CD4-positive, alpha-beta memory T cell (primary cell): ENCODE results near the gene PGGHG. TPM values are rescaled to one million over a fixed set of nuclear protein-coding genes. Genes with fewer than 3 reads are reported as not detected.
"Not testable (repeated sequence)": the region's sequence is repeated elsewhere in the genome, so short reads cannot be mapped to it uniquely, and the experiment has no call there.

Experiments
- CTCF ChIA-PET: fragments of 350-600 bp; sonication (Branson Sonifier 250); formaldehyde crosslinking; loops from one replicate; lab custom pipeline; 2021; ENCODE audit warnings: inconsistent platforms; ENCODE audit not compliant: partially characterized antibody; lab: Charles Lee
- POLR2A ChIA-PET: fragments of 350-600 bp; sonication (Branson Sonifier 250); formaldehyde crosslinking; loops from one replicate; lab custom pipeline; 2021; ENCODE audit not compliant: partially characterized antibody; lab: Charles Lee
- DNase-seq, 5 donors: peaks; one replicate each; pipeline versions ENCODE4 v3.0.0 to v3.0.0-alpha.2; 2020 to 2022; ENCODE audit warnings: mixed read lengths in 1 of 5
- H3K27ac ChIP-seq: one replicate; pipeline ENCODE4 v1.7.0; 2013; ENCODE audit warnings: low read depth, low read length
- H3K27me3 ChIP-seq: 2 replicates; pipeline ENCODE4 v1.7.0; 2013; ENCODE audit warnings: mild to moderate bottlenecking, low read length, moderate library complexity; ENCODE audit not compliant: insufficient read depth
- H3K36me3 ChIP-seq: 2 replicates; pipeline ENCODE4 v1.7.0; 2013; ENCODE audit warnings: mild to moderate bottlenecking, low read length, moderate library complexity; ENCODE audit not compliant: insufficient read depth
- H3K4me1 ChIP-seq: 2 replicates; pipeline ENCODE4 v1.7.0; 2013; ENCODE audit warnings: mild to moderate bottlenecking, low read length, moderate library complexity; ENCODE audit not compliant: insufficient read depth
- H3K4me3 ChIP-seq, 2 donors: one replicate each; pipeline ENCODE4 v1.7.0; 2013; ENCODE audit warnings: low read length in 2 of 2, mild to moderate bottlenecking in 1 of 2
- H3K9me3 ChIP-seq, 2 donors: one replicate each; pipeline ENCODE4 v1.7.0; 2013; ENCODE audit warnings: low read length in 2 of 2, control low read depth in 1 of 2; ENCODE audit not compliant: control insufficient read depth in 1 of 2
- H3K27ac Mint-ChIP-seq, 7 donors: one replicate each; pipeline ENCODE4 v1.8.0; 2020 to 2021; ENCODE audit warnings: mixed read lengths in 7 of 7, mild to moderate bottlenecking in 6 of 7, inconsistent platforms in 3 of 7, moderate library complexity in 3 of 7
- H3K27me3 Mint-ChIP-seq, 2 donors: one replicate each; pipeline ENCODE4 v1.8.0; 2020 to 2021; ENCODE audit warnings: mixed read lengths in 2 of 2
- H3K36me3 Mint-ChIP-seq, 2 donors: one replicate each; pipeline ENCODE4 v1.8.0; 2020 to 2021; ENCODE audit warnings: mixed read lengths in 2 of 2, inconsistent platforms in 1 of 2, mild to moderate bottlenecking in 1 of 2
- H3K4me1 Mint-ChIP-seq, 4 donors: one replicate each; pipeline ENCODE4 v1.8.0; 2020 to 2021; ENCODE audit warnings: mixed read lengths in 4 of 4, mild to moderate bottlenecking in 1 of 4
- H3K4me3 Mint-ChIP-seq, 8 donors: one replicate each; pipeline ENCODE4 v1.8.0; 2020 to 2021; ENCODE audit warnings: mixed read lengths in 8 of 8, mild to moderate bottlenecking in 7 of 8, moderate library complexity in 6 of 8, inconsistent platforms in 3 of 8
- H3K9me3 Mint-ChIP-seq, 8 donors: one replicate each; pipeline ENCODE4 v1.8.0; 2020 to 2021; ENCODE audit warnings: mixed read lengths in 8 of 8, mild to moderate bottlenecking in 5 of 8, inconsistent platforms in 3 of 8, moderate library complexity in 1 of 8
- intact Hi-C: fragments of 100-400 bp; cut with micrococcal nuclease; formaldehyde crosslinking; loops from one replicate; pipeline ENCODE4 v1.15.1; 2023
- polyA plus RNA-seq, 2 donors: library from polyadenylated mRNA; unstranded; fragments of 300-500 nt; fragmentation: Illumina TruSeq; gene quantifications; one replicate each; pipeline ENCODE4 v1.2.3, GENCODE V29; 2021
- total RNA-seq, 2 experiments: library from RNA; stranded (reverse); gene quantifications; one replicate each; pipeline ENCODE4 v1.2.3, GENCODE V29; 2021

PGGHG gene
- total and polyA plus RNA-seq, 4 experiments from 2014 or later, result 3.0 to 304 (median 155) TPM

DNA sequence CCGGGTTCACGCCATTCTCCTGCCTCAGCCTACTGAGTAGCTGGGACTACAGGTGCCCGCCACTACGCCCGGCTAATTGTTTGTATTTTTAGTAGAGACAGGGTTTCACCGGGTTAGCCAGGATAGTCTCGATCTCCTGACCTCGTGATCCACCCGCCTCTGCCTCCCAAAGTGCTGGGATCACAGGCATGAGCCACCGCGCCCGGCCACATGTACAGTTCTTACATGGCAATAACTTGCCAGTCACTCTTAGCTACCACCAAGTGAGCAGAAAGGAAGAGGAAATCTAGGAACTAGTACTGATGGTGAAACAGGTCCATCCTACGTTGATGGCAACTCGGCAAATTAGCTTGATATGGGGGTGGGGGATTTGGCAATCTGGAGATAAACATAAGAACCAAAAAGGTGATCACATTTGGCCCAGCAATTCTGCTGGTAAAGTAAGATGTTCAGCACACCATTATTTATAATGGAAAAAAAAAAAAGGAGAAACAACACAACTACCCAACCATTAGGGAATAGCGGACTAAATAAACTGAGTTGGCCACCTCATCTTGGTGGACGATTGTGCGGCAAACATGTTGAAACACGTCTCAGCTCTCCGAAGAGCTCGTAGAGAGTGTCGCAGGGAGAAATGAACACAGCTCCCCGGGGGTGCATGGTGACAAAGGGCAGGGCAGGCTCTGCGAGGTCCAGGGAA is 5.4 kb upstream of the PGGHG start:
- Mint-ChIP-seq H3K4me1 (peaks cover 26 to 66% (median 50%) of the 10 kb centered on the region in 4 donors), H3K27ac (peak overlapping the region in 5 of 7 donors; percentile 23 to 87 (median 65)), H3K4me3 (peak overlapping the region in 6 of 8 donors; percentile 21 to 90 (median 41)), H3K36me3 (peaks cover 16 to 38% of the 10 kb centered on the region in 2 donors), H3K9me3 (peaks cover 0 to 4% (median 0%) of the 10 kb centered on the region in 8 donors), H3K27me3 (no peaks in the 10 kb centered on the region)
- H3K27me3 ChIP-seq, result no peaks in the 10 kb centered on the region
- H3K36me3 ChIP-seq, result no peaks in the 10 kb centered on the region
- H3K4me1 ChIP-seq, result peaks cover 71% of the 10 kb centered on the region
- CTCF ChIA-PET, result interaction anchor here (1.1 to 8.4 kb wide), 3 partner anchors 22 to 166 kb away, joined by 6 to 81 read pairs (median 7); partner anchors contain the start of gene PTDSS2
- no peak overlapping the region for H3K27ac ChIP-seq
- H3K9me3 ChIP-seq, result no peaks in the 10 kb centered on the region
- intact Hi-C loops, result no loop called here
- POLR2A ChIA-PET, result interaction anchor here (0.5 to 14.3 kb wide), 10 partner anchors 8 to 1245 kb away, joined by 3 to 549 read pairs (median 3); partner anchors contain the start of genes IFITM1 and PGGHG
- DNase-seq, result peak in 1 of 5 donors; percentile 7
- H3K4me3 ChIP-seq, result no peak overlapping the region

DNA sequence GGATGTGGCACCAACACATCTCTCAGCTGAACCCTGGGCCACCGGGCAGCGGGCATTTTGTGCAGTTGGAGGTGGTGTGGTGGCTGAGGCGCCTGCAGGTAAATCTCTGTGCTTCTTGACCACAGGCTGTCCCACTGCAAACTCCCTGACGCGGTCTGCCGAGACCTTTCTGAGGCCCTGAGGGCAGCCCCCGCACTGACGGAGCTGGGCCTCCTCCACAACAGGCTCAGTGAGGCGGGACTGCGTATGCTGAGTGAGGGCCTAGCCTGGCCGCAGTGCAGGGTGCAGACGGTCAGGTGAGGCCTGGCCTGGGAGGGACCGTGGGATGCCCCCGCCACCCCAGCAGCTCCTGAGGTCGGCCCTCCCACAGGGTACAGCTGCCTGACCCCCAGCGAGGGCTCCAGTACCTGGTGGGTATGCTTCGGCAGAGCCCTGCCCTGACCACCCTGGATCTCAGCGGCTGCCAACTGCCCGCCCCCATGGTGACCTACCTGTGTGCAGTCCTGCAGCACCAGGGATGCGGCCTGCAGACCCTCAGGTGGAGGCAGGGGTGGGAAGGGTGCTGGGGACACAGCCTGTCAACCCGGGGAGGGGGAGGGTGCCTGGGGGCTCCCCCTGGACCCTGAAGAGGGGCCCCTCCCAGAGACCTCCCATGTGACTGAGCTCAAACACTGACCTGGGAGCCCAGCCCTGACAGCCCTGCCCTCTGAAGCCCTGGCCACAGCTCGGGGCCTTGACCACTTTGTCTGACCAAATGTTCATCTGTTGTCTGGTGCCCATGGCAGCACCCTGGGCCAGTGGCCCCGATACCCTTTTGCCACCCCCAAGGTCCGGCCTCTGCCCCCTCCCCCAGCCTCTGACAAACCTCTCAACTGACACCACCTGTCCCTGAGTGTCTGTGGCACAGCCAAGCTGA is 4.6 kb upstream of the PGGHG start:
- no peak for DNase-seq
- no peaks in the 10 kb centered on the region for H3K27me3 ChIP-seq

GRCh38 chr11:285021-285893 is 3.7 kb upstream of the PGGHG start:
- CTCF ChIA-PET, result interaction anchor here (1.3 to 8.4 kb wide), 3 partner anchors 19 to 35 kb away, joined by 3 to 81 read pairs (median 15); no protein-coding TSS in a partner anchor
- Histone ChIP-seq H3K4me1 (peaks cover 64% of the 10 kb centered on the region), H3K36me3 (no peaks in the 10 kb centered on the region), H3K9me3 (no peaks in the 10 kb centered on the region), H3K27me3 (no peaks in the 10 kb centered on the region), H3K27ac (no peak overlapping the region), H3K4me3 (no peak overlapping the region)
- Mint-ChIP-seq H3K4me1 (peaks cover 26 to 71% (median 51%) of the 10 kb centered on the region in 4 donors), H3K27ac (peak overlapping the region in 6 of 7 donors; percentile 22 to 95 (median 50)), H3K4me3 (peak overlapping the region in 5 of 8 donors; percentile 10 to 57 (median 29)), H3K36me3 (peaks cover 16 to 38% of the 10 kb centered on the region in 2 donors), H3K9me3 (peaks cover 0 to 4% (median 0%) of the 10 kb centered on the region in 8 donors), H3K27me3 (no peaks in the 10 kb centered on the region)
- DNase-seq, result no peak
- intact Hi-C loops, result loop anchor here (5.0 kb wide), 1 partner anchor 48 kb away; the partner anchor contains the start of genes PSMD13 and SIRT3
- POLR2A ChIA-PET, result interaction anchor here (0.6 to 14.3 kb wide), 10 partner anchors 11 to 127 kb away, joined by 3 to 549 read pairs (median 5); partner anchors contain the start of genes BET1L, IFITM1, IFITM2 and IFITM5

More for the DNA sequence above, 4.6 kb upstream of the PGGHG start:
- no peaks in the 10 kb centered on the region for H3K27me3 Mint-ChIP-seq
- peaks cover 0 to 4% (median 0%) of the 10 kb centered on the region in 8 donors for H3K9me3 Mint-ChIP-seq
- Histone ChIP-seq H3K4me1 (peaks cover 64% of the 10 kb centered on the region), H3K4me3 (no peak overlapping the region), H3K27ac (no peak overlapping the region), H3K36me3 (no peaks in the 10 kb centered on the region), H3K9me3 (no peaks in the 10 kb centered on the region)
- H3K36me3 Mint-ChIP-seq, result peaks cover 16 to 38% of the 10 kb centered on the region in 2 donors
- H3K4me3 Mint-ChIP-seq, result no peak overlapping the region
- intact Hi-C loops, result loop anchor here (5.0 kb wide), 1 partner anchor 47 kb away; the partner anchor contains the start of genes PSMD13 and SIRT3
- ChIA-PET POLR2A (interaction anchor here (0.5 to 14.3 kb wide), 11 partner anchors 7 to 1244 kb away, joined by 3 to 549 read pairs (median 3); partner anchors contain the start of genes BET1L, IFITM2, PGGHG and RIC8A), CTCF (interaction anchor here (1.3 to 8.4 kb wide), 3 partner anchors 20 to 34 kb away, joined by 3 to 81 read pairs (median 6); no protein-coding TSS in a partner anchor)
- H3K27ac Mint-ChIP-seq, result peak overlapping the region in 1 of 7 donors; percentile 87
- peaks cover 25 to 64% (median 47%) of the 10 kb centered on the region in 4 donors for H3K4me1 Mint-ChIP-seq

GRCh38 chr11:285894-286220 is 3.1 kb upstream of the PGGHG start:
- Histone ChIP-seq H3K27me3 (no peaks in the 10 kb centered on the region), H3K36me3 (no peaks in the 10 kb centered on the region), H3K9me3 (no peaks in the 10 kb centered on the region), H3K4me1 (peaks cover 60% of the 10 kb centered on the region), H3K4me3 (no peak overlapping the region), H3K27ac (no peak overlapping the region)
- CTCF ChIA-PET, result interaction anchor here (2.8 to 3.2 kb wide), 2 partner anchors 19 to 35 kb away, joined by 15 to 28 read pairs; no protein-coding TSS in a partner anchor
- peaks cover 25 to 70% (median 48%) of the 10 kb centered on the region in 4 donors for H3K4me1 Mint-ChIP-seq
- DNase-seq, result no peak
- POLR2A ChIA-PET, result interaction anchor here (1.1 to 14.3 kb wide), 7 partner anchors 13 to 77 kb away, joined by 3 to 549 read pairs (median 45); partner anchors contain the start of genes BET1L, IFITM1, IFITM5 and RIC8A
- peak overlapping the region in 4 of 8 donors; percentile 10 to 57 (median 27) for H3K4me3 Mint-ChIP-seq
- H3K27ac Mint-ChIP-seq, result peak overlapping the region in 6 of 7 donors; percentile 22 to 99 (median 58)
- peaks cover 0 to 1% (median 0%) of the 10 kb centered on the region in 8 donors for H3K9me3 Mint-ChIP-seq
- intact Hi-C loops, result loop anchor here (5.0 kb wide), 1 partner anchor 49 kb away; the partner anchor contains the start of genes PSMD13 and SIRT3
- H3K27me3 Mint-ChIP-seq, result no peaks in the 10 kb centered on the region
- H3K36me3 Mint-ChIP-seq, result peaks cover 16 to 39% of the 10 kb centered on the region in 2 donors

DNA sequence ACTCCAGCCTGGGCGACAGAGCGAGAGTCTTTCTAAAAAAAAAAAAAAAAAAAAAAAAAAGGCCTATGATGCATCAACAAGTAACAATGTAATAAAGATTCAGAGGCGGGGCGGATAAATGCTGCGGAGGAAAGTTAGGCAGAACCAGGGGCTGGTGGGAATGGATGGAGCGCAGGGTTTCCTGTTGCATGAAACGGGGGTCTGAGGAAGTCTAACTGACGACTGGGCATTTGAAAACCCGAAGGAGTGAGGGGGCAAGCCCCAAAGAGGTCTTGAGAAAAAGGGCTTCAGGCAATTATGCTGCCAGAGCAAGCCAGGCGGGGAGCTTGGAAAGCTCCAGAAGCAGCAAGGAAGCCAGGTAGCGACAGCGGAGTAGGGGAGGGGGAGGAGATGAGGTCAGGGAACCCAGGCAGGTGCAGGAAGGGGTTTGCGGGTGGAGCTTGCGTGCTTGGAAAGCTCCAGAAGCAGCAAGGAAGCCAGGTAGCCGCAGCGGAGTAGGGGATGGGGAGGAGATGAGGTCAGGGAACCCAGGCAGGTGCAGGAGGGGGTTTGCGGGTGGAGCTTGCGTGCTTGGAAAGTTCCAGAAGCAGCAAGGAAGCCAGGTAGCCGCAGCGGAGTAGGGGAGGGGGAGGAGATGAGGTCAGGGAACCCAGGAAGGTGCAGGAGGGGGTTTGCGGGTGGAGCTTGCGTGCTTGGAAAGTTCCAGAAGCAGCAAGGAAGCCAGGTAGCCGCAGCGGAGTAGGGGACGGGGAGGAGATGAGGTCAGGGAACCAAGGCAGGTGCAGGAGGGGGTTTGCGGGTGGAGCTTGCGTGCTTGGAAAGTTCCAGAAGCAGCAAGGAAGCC is 1.7 kb upstream of the PGGHG start:
- not testable (repeated sequence) for H3K9me3 Mint-ChIP-seq
- H3K27ac ChIP-seq, result peak overlapping the region; percentile 96

More for the DNA sequence above, 1.7 kb upstream of the PGGHG start:
- intact Hi-C loops, result loop anchor here (1.0 to 5.0 kb wide), 2 partner anchors 18 to 50 kb away; partner anchors contain the start of genes PSMD13 and SIRT3
- not testable (repeated sequence) for H3K36me3 ChIP-seq, H3K27me3 Mint-ChIP-seq, H3K9me3 ChIP-seq, H3K27me3 ChIP-seq
- peaks cover 16 to 37% of the 10 kb centered on the region in 2 donors for H3K36me3 Mint-ChIP-seq
- peak overlapping the region; percentile 95 to 100 (median 98) for H3K27ac Mint-ChIP-seq
- CTCF ChIA-PET, result interaction anchor here (0.7 to 3.2 kb wide), 10 partner anchors 13 to 164 kb away, joined by 3 to 28 read pairs (median 4); partner anchors contain the start of gene BET1L
- peak; percentile 77 to 98 (median 79) for DNase-seq
- Histone ChIP-seq H3K4me1 (peaks cover 47% of the 10 kb centered on the region), H3K4me3 (peak overlapping the region; percentile 83 to 95)
- POLR2A ChIA-PET, result interaction anchor here (0.6 to 14.3 kb wide), 22 partner anchors 6 to 556 kb away, joined by 3 to 549 read pairs (median 26); partner anchors contain the start of genes BET1L, IFITM1, IFITM2 and IFITM5
- H3K4me1 Mint-ChIP-seq, result peaks cover 23 to 64% (median 44%) of the 10 kb centered on the region in 4 donors
- peak overlapping the region; percentile 88 to 99 (median 98) for H3K4me3 Mint-ChIP-seq
